Panc1 (cell line): Measurements from ENCODE around the gene GTF3C5. TPM values are rescaled to one million over a fixed set of nuclear protein-coding genes. Genes with fewer than 3 reads are reported as not detected.
"Not testable (repeated sequence)": the region's sequence is repeated elsewhere in the genome, so short reads cannot be mapped to it uniquely, and the experiment has no call there.

Source experiments
- ATAC-seq: fragments of 200-7000 bp; cut with Tn5 transposase; 2 replicates; pipeline ENCODE4 v1.9.1; 2020; ENCODE audit warnings: mild to moderate bottlenecking, moderate library complexity
- BruUV-seq: library from RNA; stranded (reverse); fragments of 400-500 nt; replicated peaks from 2 replicates; lab custom pipeline; 2021; lab: Mats Ljungman, UMichigan
- CTCF ChIA-PET: fragments of 300-600 bp; sonication (Branson Sonifier 250); formaldehyde crosslinking; loops from one replicate; lab custom pipeline; 2022; ENCODE audit warnings: antibody characterized with exemption; lab: Charles Lee
- POLR2A ChIA-PET: fragments of 300-600 bp; sonication (Branson Sonifier 250); formaldehyde crosslinking; loops from one replicate; lab custom pipeline; 2022; ENCODE audit warnings: antibody characterized with exemption; lab: Charles Lee
- DNase-seq: peaks from one replicate; pipeline ENCODE4 v3.0.0-alpha.2; 2010; ENCODE audit warnings: low read depth, low spot score
- H3K27ac ChIP-seq: 2 replicates; pipeline ENCODE4 v1.5.1; 2011; ENCODE audit warnings: mild to moderate bottlenecking, low read length, inconsistent platforms
- H3K27me3 ChIP-seq: fragments of 200-500 bp; sonication (Bioruptor generic); 2 replicates; pipeline ENCODE4 v1.6.0; 2014; ENCODE audit warnings: low read length, inconsistent platforms; ENCODE audit not compliant: control insufficient read depth, insufficient read depth
- H3K36me3 ChIP-seq: fragments of 200-500 bp; sonication (Bioruptor generic); 2 replicates; pipeline ENCODE4 v1.5.1; 2014; ENCODE audit warnings: inconsistent platforms, mild to moderate bottlenecking, low read length, moderate library complexity; ENCODE audit not compliant: control insufficient read depth, insufficient read depth
- H3K4me1 ChIP-seq: 2 replicates; pipeline ENCODE4 v1.5.1; 2011; ENCODE audit warnings: inconsistent platforms, mild to moderate bottlenecking, low read length, moderate library complexity; ENCODE audit not compliant: control insufficient read depth, insufficient read depth
- H3K4me3 ChIP-seq, 2 experiments: 2 replicates each; pipeline ENCODE4 v1.5.1; 2011 to 2012; ENCODE audit warnings: low read depth in 2 of 2, low read length in 2 of 2, mild to moderate bottlenecking in 2 of 2, inconsistent platforms in 1 of 2, moderate library complexity in 1 of 2
- H3K9me3 ChIP-seq: fragments of 200-500 bp; sonication (Bioruptor generic); 2 replicates; pipeline ENCODE4 v1.5.1; 2014; ENCODE audit warnings: low read depth, mild to moderate bottlenecking, inconsistent platforms, low read length, moderate library complexity; ENCODE audit not compliant: control insufficient read depth, insufficient read depth
- POLR2AphosphoS5 ChIP-seq: IDR thresholded peaks from 2 replicates; pipeline ENCODE4 v1.6.1; 2012; ENCODE audit warnings: mild to moderate bottlenecking, low read depth, low read length, moderate library complexity
- SIN3A ChIP-seq: IDR thresholded peaks from 2 replicates; pipeline ENCODE4 v1.6.1; 2012; ENCODE audit warnings: low read depth, mild to moderate bottlenecking, low read length, moderate library complexity, borderline replicate concordance; ENCODE audit not compliant: insufficient read depth
- TCF7L2 ChIP-seq: IDR thresholded peaks from 2 replicates; pipeline ENCODE4 v1.6.1; 2011; ENCODE audit warnings: mild to moderate bottlenecking, low read depth, low read length, inconsistent platforms
- in situ Hi-C: cut with HindIII; loops from 2 replicates; pipeline ENCODE4 v1.10.0; 2016; ENCODE audit warnings: low sequenced_read_pairs, low pct_unique_long_range_greater_than_20kb
- intact Hi-C: fragments of 100-400 bp; cut with micrococcal nuclease; formaldehyde crosslinking; loops from one replicate; pipeline ENCODE4 v1.10.0; 2022; ENCODE audit not compliant: unreplicated experiment
- total RNA-seq: library from RNA; stranded (reverse); gene quantifications from one replicate; pipeline ENCODE4 v1.2.1, GENCODE V29; 2021; ENCODE audit not compliant: unreplicated experiment
- TF ChIP-seq, protein P1 (sequence below): fragments of 450-650 bp; IDR thresholded peaks from 2 replicates; pipeline ENCODE4 v1.5.1; 2017; ENCODE audit warnings: mild to moderate bottlenecking
- TF ChIP-seq, protein P2 (sequence below), 2 experiments: IDR thresholded peaks; 2 replicates each; pipeline ENCODE4 v1.6.1; 2011 to 2012; ENCODE audit warnings: low read depth in 2 of 2, control low read depth in 1 of 2, low read length in 1 of 2, mild to moderate bottlenecking in 1 of 2, moderate library complexity in 1 of 2; ENCODE audit not compliant: insufficient read depth in 1 of 2

GTF3C5 gene
- total RNA-seq, 1 experiment from 2014 or later, result 47.7 TPM

DNA sequence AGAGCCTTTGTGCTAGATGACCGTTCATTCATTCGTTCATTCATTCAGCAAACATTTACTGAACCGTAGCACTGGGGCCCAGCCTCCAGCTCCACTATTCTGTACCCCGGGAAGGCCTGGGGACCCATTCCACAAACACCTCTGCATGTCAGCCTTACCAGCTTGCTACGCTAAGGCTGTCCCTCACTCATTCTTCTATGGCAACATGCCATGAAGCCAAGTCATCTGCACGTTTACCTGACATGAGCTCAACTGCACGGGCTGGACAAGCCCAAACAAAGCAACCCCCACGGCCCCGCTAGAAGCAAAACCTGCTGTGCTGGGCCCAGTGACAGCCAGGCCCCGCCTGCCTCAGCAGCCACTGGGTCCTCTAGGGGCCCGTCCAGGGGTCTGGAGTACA, 37.0 kb downstream of the GTF3C5 start:
- in situ Hi-C loops, result no loop called here
- no peak overlapping the region for H3K4me3 ChIP-seq
- no peaks in the 10 kb centered on the region for H3K36me3 ChIP-seq
- DNase-seq (no peak), ATAC-seq (no peak)
- ChIA-PET CTCF (no interaction called here), POLR2A (no interaction called here)
- no peaks in the 10 kb centered on the region for H3K9me3 ChIP-seq
- H3K27me3 ChIP-seq, result no peaks in the 10 kb centered on the region
- intact Hi-C loops, result no loop called here
- no TSS peak for BruUV-seq
- H3K4me1 ChIP-seq, result no peaks in the 10 kb centered on the region
- TF ChIP-seq TCF7L2 (no peak), POLR2AphosphoS5 (no peak), SIN3A (no peak)
- TF ChIP-seq, protein P1, sequence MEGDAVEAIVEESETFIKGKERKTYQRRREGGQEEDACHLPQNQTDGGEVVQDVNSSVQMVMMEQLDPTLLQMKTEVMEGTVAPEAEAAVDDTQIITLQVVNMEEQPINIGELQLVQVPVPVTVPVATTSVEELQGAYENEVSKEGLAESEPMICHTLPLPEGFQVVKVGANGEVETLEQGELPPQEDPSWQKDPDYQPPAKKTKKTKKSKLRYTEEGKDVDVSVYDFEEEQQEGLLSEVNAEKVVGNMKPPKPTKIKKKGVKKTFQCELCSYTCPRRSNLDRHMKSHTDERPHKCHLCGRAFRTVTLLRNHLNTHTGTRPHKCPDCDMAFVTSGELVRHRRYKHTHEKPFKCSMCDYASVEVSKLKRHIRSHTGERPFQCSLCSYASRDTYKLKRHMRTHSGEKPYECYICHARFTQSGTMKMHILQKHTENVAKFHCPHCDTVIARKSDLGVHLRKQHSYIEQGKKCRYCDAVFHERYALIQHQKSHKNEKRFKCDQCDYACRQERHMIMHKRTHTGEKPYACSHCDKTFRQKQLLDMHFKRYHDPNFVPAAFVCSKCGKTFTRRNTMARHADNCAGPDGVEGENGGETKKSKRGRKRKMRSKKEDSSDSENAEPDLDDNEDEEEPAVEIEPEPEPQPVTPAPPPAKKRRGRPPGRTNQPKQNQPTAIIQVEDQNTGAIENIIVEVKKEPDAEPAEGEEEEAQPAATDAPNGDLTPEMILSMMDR, result no peak
- TF ChIP-seq, protein P2, sequence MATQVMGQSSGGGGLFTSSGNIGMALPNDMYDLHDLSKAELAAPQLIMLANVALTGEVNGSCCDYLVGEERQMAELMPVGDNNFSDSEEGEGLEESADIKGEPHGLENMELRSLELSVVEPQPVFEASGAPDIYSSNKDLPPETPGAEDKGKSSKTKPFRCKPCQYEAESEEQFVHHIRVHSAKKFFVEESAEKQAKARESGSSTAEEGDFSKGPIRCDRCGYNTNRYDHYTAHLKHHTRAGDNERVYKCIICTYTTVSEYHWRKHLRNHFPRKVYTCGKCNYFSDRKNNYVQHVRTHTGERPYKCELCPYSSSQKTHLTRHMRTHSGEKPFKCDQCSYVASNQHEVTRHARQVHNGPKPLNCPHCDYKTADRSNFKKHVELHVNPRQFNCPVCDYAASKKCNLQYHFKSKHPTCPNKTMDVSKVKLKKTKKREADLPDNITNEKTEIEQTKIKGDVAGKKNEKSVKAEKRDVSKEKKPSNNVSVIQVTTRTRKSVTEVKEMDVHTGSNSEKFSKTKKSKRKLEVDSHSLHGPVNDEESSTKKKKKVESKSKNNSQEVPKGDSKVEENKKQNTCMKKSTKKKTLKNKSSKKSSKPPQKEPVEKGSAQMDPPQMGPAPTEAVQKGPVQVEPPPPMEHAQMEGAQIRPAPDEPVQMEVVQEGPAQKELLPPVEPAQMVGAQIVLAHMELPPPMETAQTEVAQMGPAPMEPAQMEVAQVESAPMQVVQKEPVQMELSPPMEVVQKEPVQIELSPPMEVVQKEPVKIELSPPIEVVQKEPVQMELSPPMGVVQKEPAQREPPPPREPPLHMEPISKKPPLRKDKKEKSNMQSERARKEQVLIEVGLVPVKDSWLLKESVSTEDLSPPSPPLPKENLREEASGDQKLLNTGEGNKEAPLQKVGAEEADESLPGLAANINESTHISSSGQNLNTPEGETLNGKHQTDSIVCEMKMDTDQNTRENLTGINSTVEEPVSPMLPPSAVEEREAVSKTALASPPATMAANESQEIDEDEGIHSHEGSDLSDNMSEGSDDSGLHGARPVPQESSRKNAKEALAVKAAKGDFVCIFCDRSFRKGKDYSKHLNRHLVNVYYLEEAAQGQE (IDR thresholded peaks at IDR 0.05; ENCODE audit: insufficient read depth in 1 of 2, low read depth in 2 of 2, low read length in 1 of 2), result no peak
- no peak overlapping the region for H3K27ac ChIP-seq

DNA sequence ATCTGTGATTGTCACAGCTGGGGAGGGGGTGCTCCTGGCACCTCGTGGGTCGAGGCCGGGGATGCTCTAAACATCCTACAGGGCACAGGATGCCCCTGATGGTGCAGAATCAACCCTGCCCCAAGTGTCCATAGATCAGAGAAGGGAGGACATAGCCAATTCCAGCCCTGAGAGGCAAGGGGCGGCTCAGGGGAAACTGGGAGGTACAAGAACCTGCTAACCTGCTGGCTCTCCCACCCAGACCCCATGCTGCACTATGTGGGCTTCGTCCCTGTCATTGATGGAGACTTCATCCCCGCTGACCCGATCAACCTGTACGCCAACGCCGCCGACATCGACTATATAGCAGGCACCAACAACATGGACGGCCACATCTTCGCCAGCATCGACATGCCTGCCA, 37.6 kb downstream of the GTF3C5 start:
- H3K27ac ChIP-seq, in situ Hi-C loops, BruUV-seq, ATAC-seq, H3K4me3 ChIP-seq, CTCF ChIA-PET, H3K4me1 ChIP-seq, H3K36me3 ChIP-seq, H3K9me3 ChIP-seq, POLR2A ChIA-PET, DNase-seq, intact Hi-C loops, H3K27me3 ChIP-seq: not testable (repeated sequence)

DNA sequence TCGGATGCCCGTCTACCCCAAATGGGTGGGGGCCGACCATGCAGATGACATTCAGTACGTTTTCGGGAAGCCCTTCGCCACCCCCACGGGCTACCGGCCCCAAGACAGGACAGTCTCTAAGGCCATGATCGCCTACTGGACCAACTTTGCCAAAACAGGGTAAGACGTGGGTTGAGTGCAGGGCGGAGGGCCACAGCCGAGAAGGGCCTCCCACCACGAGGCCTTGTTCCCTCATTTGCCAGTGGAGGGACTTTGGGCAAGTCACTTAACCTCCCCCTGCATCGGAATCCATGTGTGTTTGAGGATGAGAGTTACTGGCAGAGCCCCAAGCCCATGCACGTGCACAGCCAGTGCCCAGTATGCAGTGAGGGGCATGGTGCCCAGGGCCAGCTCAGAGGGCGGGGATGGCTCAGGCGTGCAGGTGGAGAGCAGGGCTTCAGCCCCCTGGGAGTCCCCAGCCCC, 39.7 kb downstream of the GTF3C5 start:
- in situ Hi-C loops, H3K27ac ChIP-seq, H3K9me3 ChIP-seq, POLR2A ChIA-PET, DNase-seq, CTCF ChIA-PET, H3K36me3 ChIP-seq, H3K27me3 ChIP-seq, H3K4me3 ChIP-seq, BruUV-seq, H3K4me1 ChIP-seq: not testable (repeated sequence)
- ATAC-seq, result peak; percentile 46; the same call in 1 of the 2 replicates
- intact Hi-C loops, result loop anchor here (2.0 kb wide), 1 partner anchor 14 kb away; no protein-coding TSS in a partner anchor

DNA sequence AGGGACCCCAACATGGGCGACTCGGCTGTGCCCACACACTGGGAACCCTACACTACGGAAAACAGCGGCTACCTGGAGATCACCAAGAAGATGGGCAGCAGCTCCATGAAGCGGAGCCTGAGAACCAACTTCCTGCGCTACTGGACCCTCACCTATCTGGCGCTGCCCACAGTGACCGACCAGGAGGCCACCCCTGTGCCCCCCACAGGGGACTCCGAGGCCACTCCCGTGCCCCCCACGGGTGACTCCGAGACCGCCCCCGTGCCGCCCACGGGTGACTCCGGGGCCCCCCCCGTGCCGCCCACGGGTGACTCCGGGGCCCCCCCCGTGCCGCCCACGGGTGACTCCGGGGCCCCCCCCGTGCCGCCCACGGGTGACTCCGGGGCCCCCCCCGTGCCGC, 40.2 kb downstream of the GTF3C5 start:
- H3K36me3 ChIP-seq, BruUV-seq, in situ Hi-C loops: not testable (repeated sequence)

More for the DNA sequence above, 40.2 kb downstream of the GTF3C5 start:
- DNase-seq, H3K4me1 ChIP-seq, H3K9me3 ChIP-seq, H3K27me3 ChIP-seq, H3K4me3 ChIP-seq, H3K27ac ChIP-seq, ATAC-seq, CTCF ChIA-PET, POLR2A ChIA-PET: not testable (repeated sequence)
- intact Hi-C loops, result loop anchor here (2.0 kb wide), 1 partner anchor 14 kb away; no protein-coding TSS in a partner anchor
